HUES64 (cell line): Measurements from ENCODE around the gene KAZN.

Experiments
- H3K27ac ChIP-seq: 2 replicates; pipeline ENCODE4 v1.7.0; 2013; ENCODE audit warnings: low read depth, low read length, inconsistent platforms
- H3K27me3 ChIP-seq: 2 replicates; pipeline ENCODE4 v1.6.1; 2013; ENCODE audit warnings: mild to moderate bottlenecking, low read length; ENCODE audit not compliant: insufficient read depth
- H3K36me3 ChIP-seq: 2 replicates; pipeline ENCODE4 v1.6.1; 2013; ENCODE audit warnings: mild to moderate bottlenecking, low read length; ENCODE audit not compliant: insufficient read depth
- H3K4me1 ChIP-seq: 2 replicates; pipeline ENCODE4 v1.6.1; 2013; ENCODE audit warnings: mild to moderate bottlenecking, low read length, moderate library complexity; ENCODE audit not compliant: insufficient read depth
- H3K4me3 ChIP-seq: 2 replicates; pipeline ENCODE4 v1.5.1; 2013; ENCODE audit warnings: mild to moderate bottlenecking, low read length, moderate library complexity
- H3K9ac ChIP-seq: 2 replicates; pipeline ENCODE4 v1.6.1; 2013; ENCODE audit warnings: mild to moderate bottlenecking, low read depth, low read length
- H3K9me3 ChIP-seq: 2 replicates; pipeline ENCODE4 v1.6.1; 2013; ENCODE audit warnings: low read depth, low read length; ENCODE audit not compliant: insufficient read depth
- WGBS: fragments of 150-250, 120-280 bp; methylation state at CpG from one replicate; pipeline ENCODE4 v1.1.7; 2013; ENCODE audit warnings: missing lambda C conversion rate; 5-methylcytosine and 5-hydroxymethylcytosine counted together

The KAZN gene

DNA sequence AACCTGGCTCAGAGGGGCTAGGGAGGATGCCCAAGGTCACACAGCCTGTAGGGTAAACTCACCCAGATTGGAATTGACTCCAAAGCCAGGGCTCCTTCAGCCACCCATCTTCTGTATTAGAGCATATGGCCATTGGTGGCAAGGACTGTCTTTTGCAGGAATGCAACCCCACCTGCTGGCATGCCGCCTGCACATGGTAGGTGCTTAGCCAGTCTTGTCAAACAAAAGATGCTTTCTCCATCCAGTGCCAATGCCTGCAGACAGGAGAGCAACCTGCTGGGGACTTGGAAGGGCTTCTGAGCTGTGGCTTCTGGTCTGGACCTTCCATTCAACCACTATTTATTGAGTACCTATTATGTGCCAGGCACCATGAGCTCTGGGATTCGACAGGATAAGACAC, 459.8 kb downstream of the KAZN start:
- H3K4me3 ChIP-seq, result no peak overlapping the region
- H3K27me3 ChIP-seq, result no peaks in the 10 kb centered on the region
- WGBS, result 99% methylated on average over 2 of the region's 2 CpGs
- peaks cover 10% of the 10 kb centered on the region; the same call in 1 of the 2 replicates for H3K9me3 ChIP-seq
- H3K4me1 ChIP-seq, result peaks cover 7% of the 10 kb centered on the region
- H3K9ac ChIP-seq, result no peak overlapping the region
- no peak overlapping the region for H3K27ac ChIP-seq
- H3K36me3 ChIP-seq, result peaks cover 4% of the 10 kb centered on the region; the same call in 1 of the 2 replicates

DNA sequence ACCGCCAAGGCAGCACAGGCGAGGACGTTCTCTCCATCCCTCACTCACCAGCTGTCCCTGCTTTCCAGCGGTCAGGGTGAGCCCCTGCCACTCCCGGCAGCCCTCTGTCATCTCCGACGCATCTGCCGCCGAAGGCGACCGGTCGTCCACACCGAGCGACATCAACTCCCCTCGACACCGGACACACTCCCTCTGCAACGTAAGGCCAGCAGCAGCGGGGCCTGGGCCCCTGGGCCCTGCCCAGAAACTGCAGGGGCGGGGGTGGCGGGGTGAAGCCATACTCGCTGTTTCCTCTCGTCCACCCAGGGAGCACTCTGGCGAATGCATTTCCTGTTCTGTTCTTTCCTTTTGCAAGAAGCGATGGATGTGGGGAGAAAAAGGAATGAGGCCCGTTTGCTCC, 461.6 kb downstream of the KAZN start:
- Histone ChIP-seq H3K4me3 (no peak overlapping the region), H3K27me3 (no peaks in the 10 kb centered on the region), H3K4me1 (no peaks in the 10 kb centered on the region), H3K27ac (no peak overlapping the region), H3K9me3 (peaks cover 10% of the 10 kb centered on the region; the same call in 1 of the 2 replicates), H3K9ac (no peak overlapping the region), H3K36me3 (peaks cover 4% of the 10 kb centered on the region; the same call in 1 of the 2 replicates)
- 93% methylated on average over 25 of the region's 25 CpGs for WGBS

- 87% methylated on average over 6 of the region's 6 CpGs for WGBS
- H3K4me3 ChIP-seq, result no peak overlapping the region
- H3K36me3 ChIP-seq, result peaks cover 4% of the 10 kb centered on the region; the same call in 1 of the 2 replicates
- H3K27me3 ChIP-seq, result no peaks in the 10 kb centered on the region
- no peak overlapping the region for H3K27ac ChIP-seq
- peaks cover 10% of the 10 kb centered on the region; the same call in 1 of the 2 replicates for H3K9me3 ChIP-seq
- H3K4me1 ChIP-seq, result no peaks in the 10 kb centered on the region
- no peak overlapping the region for H3K9ac ChIP-seq
These were observed 464.1 kb downstream of the KAZN start for GRCh38 chr1:15062479-15063099.

GRCh38 chr1:15063346-15063745, 464.9 kb downstream of the KAZN start:
- Histone ChIP-seq H3K4me1 (no peaks in the 10 kb centered on the region), H3K27ac (no peak overlapping the region), H3K36me3 (peaks cover 4% of the 10 kb centered on the region; the same call in 1 of the 2 replicates), H3K4me3 (no peak overlapping the region), H3K9ac (no peak overlapping the region), H3K9me3 (peaks cover 10% of the 10 kb centered on the region; the same call in 1 of the 2 replicates), H3K27me3 (no peaks in the 10 kb centered on the region)
- WGBS, result 98% methylated on average over 7 of the region's 7 CpGs

GRCh38 chr1:15063783-15064182, 465.3 kb downstream of the KAZN start:
- no peak overlapping the region for H3K27ac ChIP-seq
- no peaks in the 10 kb centered on the region for H3K27me3 ChIP-seq
- H3K9ac ChIP-seq, result no peak overlapping the region
- no peaks in the 10 kb centered on the region for H3K4me1 ChIP-seq
- peaks cover 10% of the 10 kb centered on the region; the same call in 1 of the 2 replicates for H3K9me3 ChIP-seq
- H3K36me3 ChIP-seq, result peaks cover 4% of the 10 kb centered on the region; the same call in 1 of the 2 replicates
- H3K4me3 ChIP-seq, result no peak overlapping the region
- 96% methylated on average over 7 of the region's 7 CpGs for WGBS

DNA sequence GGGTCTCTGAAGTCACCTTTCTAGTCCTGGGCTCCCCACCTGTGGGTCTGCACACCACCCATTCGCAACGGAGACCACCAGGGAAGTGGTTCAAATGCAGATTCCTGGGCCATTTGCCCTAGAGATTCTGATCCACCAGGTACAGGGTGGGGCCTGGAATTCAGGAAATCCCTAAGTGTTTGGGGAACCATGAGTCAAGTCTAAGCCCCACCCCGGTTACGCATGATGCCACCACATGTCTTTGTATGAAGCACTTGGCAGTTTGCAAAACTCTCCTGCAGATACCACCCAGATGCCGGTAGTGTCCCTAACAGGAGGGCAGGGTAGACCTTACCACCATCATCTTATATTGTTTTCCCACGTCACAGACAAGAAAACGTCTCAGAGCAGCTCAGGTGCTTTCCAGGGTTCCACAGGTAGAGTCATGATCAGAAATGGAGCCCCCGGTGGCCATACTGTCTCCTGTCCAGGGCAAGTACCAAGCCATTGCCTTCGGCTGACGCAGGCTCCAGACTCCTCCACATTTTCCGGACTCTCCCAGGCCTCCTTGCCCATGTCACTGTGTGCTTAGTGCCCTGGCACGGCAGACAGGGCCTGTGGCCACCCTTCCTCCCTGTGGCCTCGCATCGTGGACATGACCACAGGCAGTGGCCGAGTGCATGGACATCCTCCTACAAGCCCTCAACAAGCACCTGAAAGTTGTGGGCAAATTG, 465.9 kb downstream of the KAZN start:
- peaks cover 4% of the 10 kb centered on the region; the same call in 1 of the 2 replicates for H3K36me3 ChIP-seq

GRCh38 chr1:15065291-15065690, 466.8 kb downstream of the KAZN start:
- no peaks in the 10 kb centered on the region for H3K4me1 ChIP-seq
- 90% methylated on average over 7 of the region's 7 CpGs for WGBS
- no peak overlapping the region for H3K4me3 ChIP-seq
- peaks cover 10% of the 10 kb centered on the region; the same call in 1 of the 2 replicates for H3K9me3 ChIP-seq
- no peaks in the 10 kb centered on the region for H3K27me3 ChIP-seq
- no peak overlapping the region for H3K9ac ChIP-seq
- no peak overlapping the region for H3K27ac ChIP-seq
- peaks cover 4% of the 10 kb centered on the region; the same call in 1 of the 2 replicates for H3K36me3 ChIP-seq

More for the DNA sequence above, 465.9 kb downstream of the KAZN start:
- Histone ChIP-seq H3K9me3 (peaks cover 10% of the 10 kb centered on the region; the same call in 1 of the 2 replicates), H3K9ac (no peak overlapping the region), H3K27ac (no peak overlapping the region), H3K4me1 (no peaks in the 10 kb centered on the region), H3K27me3 (no peaks in the 10 kb centered on the region), H3K4me3 (no peak overlapping the region)
- WGBS, result 95% methylated on average over 15 of the region's 15 CpGs

- WGBS, result 97% methylated on average over 29 of the region's 30 CpGs
- Histone ChIP-seq H3K36me3 (peaks cover 4% of the 10 kb centered on the region; the same call in 1 of the 2 replicates), H3K27me3 (no peaks in the 10 kb centered on the region), H3K4me3 (no peak overlapping the region), H3K27ac (no peak overlapping the region), H3K4me1 (no peaks in the 10 kb centered on the region), H3K9ac (no peak overlapping the region), H3K9me3 (peaks cover 10% of the 10 kb centered on the region; the same call in 1 of the 2 replicates)
These were observed 467.3 kb downstream of the KAZN start for GRCh38 chr1:15065736-15066135.

- Histone ChIP-seq H3K9ac (no peak overlapping the region), H3K27me3 (no peaks in the 10 kb centered on the region), H3K27ac (no peak overlapping the region), H3K9me3 (peaks cover 10% of the 10 kb centered on the region; the same call in 1 of the 2 replicates), H3K36me3 (peaks cover 4% of the 10 kb centered on the region; the same call in 1 of the 2 replicates), H3K4me3 (no peak overlapping the region), H3K4me1 (no peaks in the 10 kb centered on the region)
- WGBS, result 96% methylated on average over 14 of the region's 15 CpGs
These were observed 467.7 kb downstream of the KAZN start for GRCh38 chr1:15066191-15066590.

DNA sequence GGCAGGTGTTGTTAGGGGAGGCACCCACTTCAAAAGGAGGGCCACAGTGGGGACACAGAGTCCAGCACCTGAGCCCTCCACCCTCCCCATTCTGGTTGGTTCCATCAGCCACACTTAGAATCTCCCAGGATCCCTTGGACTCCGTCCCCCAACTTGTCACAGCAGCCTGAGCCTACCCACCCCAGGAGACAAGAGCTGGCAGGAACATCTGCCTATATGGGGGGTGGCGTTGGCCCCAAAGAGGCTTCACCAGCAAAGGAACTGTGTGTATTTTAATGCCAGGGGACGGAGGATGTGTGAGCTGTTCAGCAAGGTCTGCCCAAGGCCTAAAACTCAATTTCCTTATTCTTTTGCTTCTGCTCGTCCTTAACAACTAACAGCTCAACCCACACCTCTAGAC, 468.7 kb downstream of the KAZN start:
- H3K27ac ChIP-seq, result no peak overlapping the region
- H3K9me3 ChIP-seq, result peaks cover 5% of the 10 kb centered on the region; the same call in 1 of the 2 replicates
- H3K27me3 ChIP-seq, result no peaks in the 10 kb centered on the region
- WGBS, result 81% methylated on average over 4 of the region's 4 CpGs
- peaks cover 4% of the 10 kb centered on the region; the same call in 1 of the 2 replicates for H3K36me3 ChIP-seq
- H3K4me3 ChIP-seq, result no peak overlapping the region
- H3K9ac ChIP-seq, result no peak overlapping the region
- H3K4me1 ChIP-seq, result no peaks in the 10 kb centered on the region

DNA sequence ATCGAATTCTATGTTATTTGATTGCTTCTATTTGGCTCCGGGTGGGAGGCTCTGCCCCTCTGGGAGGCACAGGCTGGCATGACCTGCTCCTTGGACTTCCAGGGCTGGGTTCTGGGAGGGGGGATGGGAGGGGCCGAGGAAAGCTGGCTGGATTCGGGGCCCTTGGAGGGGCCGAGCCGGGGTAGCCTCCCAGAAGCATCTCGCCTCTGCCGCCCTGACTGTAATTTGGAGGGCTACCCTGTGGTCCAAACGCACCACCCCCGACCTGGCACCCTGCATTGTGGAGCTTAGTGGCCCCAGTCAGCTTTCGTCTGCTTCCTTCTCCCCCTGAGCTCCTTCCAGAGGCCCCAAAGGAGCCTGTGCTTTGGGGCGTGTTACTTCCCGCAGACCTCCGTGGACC, 469.7 kb downstream of the KAZN start:
- Histone ChIP-seq H3K4me3 (no peak overlapping the region), H3K9me3 (no peaks in the 10 kb centered on the region), H3K9ac (no peak overlapping the region), H3K27ac (no peak overlapping the region), H3K4me1 (no peaks in the 10 kb centered on the region), H3K27me3 (no peaks in the 10 kb centered on the region), H3K36me3 (no peaks in the 10 kb centered on the region)
- WGBS, result 93% methylated on average over 14 of the region's 14 CpGs
